Heart left ventricle (tissue), 16 donors: Measurements from ENCODE around the gene MICA. TPM values are rescaled to one million over a fixed set of nuclear protein-coding genes. Genes with fewer than 3 reads are reported as not detected.
A peak's percentile ranks its signal among the peaks of the same experiment; 100 is the strongest.

Experiments
- ATAC-seq, 4 donors: fragments of 200-7000 bp; cut with Tn5 transposase; one replicate each; pipeline ENCODE4 v1.9.1; 2020 to 2022; ENCODE audit warnings: moderate library complexity in 4 of 4, mild to moderate bottlenecking in 3 of 4, moderate number of reproducible peaks in 1 of 4
- DNase-seq, 5 donors: peaks; one replicate each; pipeline ENCODE4 v3.0.0-alpha.2; 2020
- H3K27ac ChIP-seq, 12 donors: fragments of 200-600 bp; sonication (generic) in 4 of 12; one replicate each; pipeline versions ENCODE4 v1.5.0 to v1.8.0; 2016 to 2022; ENCODE audit warnings: mild to moderate bottlenecking in 2 of 12
- H3K27me3 ChIP-seq, 9 donors: fragments of 200-600 bp; sonication (generic) in 2 of 9; one replicate each; pipeline versions ENCODE4 v1.5.1 to v1.8.0; 2016 to 2022; ENCODE audit warnings: mild to moderate bottlenecking in 3 of 9
- H3K36me3 ChIP-seq, 9 donors: fragments of 200-600 bp; sonication (generic) in 2 of 9; one replicate each; pipeline versions ENCODE4 v1.5.0 to v1.8.0; 2018 to 2022; ENCODE audit warnings: mild to moderate bottlenecking in 2 of 9
- H3K4me1 ChIP-seq, 12 donors: fragments of 200-600 bp; sonication (generic) in 4 of 12; one replicate each; pipeline versions ENCODE4 v1.5.0 to v1.8.0; 2016 to 2022; ENCODE audit warnings: mild to moderate bottlenecking in 3 of 12
- H3K4me3 ChIP-seq, 12 donors: fragments of 200-600 bp; sonication (generic) in 4 of 12; one replicate each; pipeline versions ENCODE4 v1.5.0 to v1.8.0; 2017 to 2022; ENCODE audit warnings: mild to moderate bottlenecking in 9 of 12, moderate library complexity in 4 of 12
- H3K9me3 ChIP-seq, 12 donors: fragments of 200-600 bp; sonication (generic) in 4 of 12; one replicate each; pipeline versions ENCODE4 v1.5.0 to v1.8.0; 2016 to 2022; ENCODE audit warnings: mild to moderate bottlenecking in 1 of 12
- CTCF ChIP-seq, 12 donors: fragments of 200-600 bp; sonication (generic) in 4 of 12; IDR thresholded peaks; one replicate each; pipeline versions ENCODE4 v1.5.0 to v1.8.0; 2018 to 2022; ENCODE audit warnings: antibody characterized with exemption in 12 of 12, mild to moderate bottlenecking in 5 of 12
- POLR2A ChIP-seq, 2 donors: fragments of 450-650 bp; IDR thresholded peaks; one replicate each; pipeline ENCODE4 v1.6.1; 2017; ENCODE audit warnings: antibody characterized with exemption in 2 of 2, mild to moderate bottlenecking in 2 of 2, moderate library complexity in 2 of 2
- WGBS, 4 donors: extraction: QIAGEN DNeasy Blood & Tissue Kit in 2 of 4; methylation state at CpG; one replicate each; pipeline versions ENCODE4 v1.1.5 to v1.1.7; 2013 to 2018; 5-methylcytosine and 5-hydroxymethylcytosine counted together
- intact Hi-C, 10 donors: fragments of 100-400 bp; cut with DNase I; formaldehyde crosslinking; loops; one replicate each; pipeline versions ENCODE4 v1.11.1 to v1.14.2; 2022
- polyA plus RNA-seq, 2 donors: library from polyadenylated mRNA; stranded (reverse); fragments of 200-250 nt; gene quantifications; one replicate each; pipeline ENCODE4 v1.2.3, GENCODE V29; 2013
- total RNA-seq, 9 donors: library from RNA; depleted of rRNA in 2 of 9; stranded (reverse); fragments of >200 nt in 2 of 9; fragmentation: NEBNext Ultra II Directional in 3 of 9; extraction: Animal tissue kit (Norgen Biotek cat#: 25700) in 3 of 9; gene quantifications; one replicate each; pipeline versions ENCODE4 v1.1.0 to v1.2.4, GENCODE V29; 2016 to 2023
- donor health status: ischemic (EF 13 %, LVEDD 7.1; RV severe dilation, severe dysfunction).
- donor health status: healthy with polysubstance abuse.
- donor health status: DM: no; HTN: yes; CAD: no.
- donor health status: DM: no; HTN: no; CAD: no.
- donor health status: ischemic (EF 25% LVEDD 6.9; RV normal size, moderate dysfunction).
- donor health status: ischemic (EF 25% LVEDD 5.7; RV mildly dilated, moderate dysfunction).
- donor health status: healthy.
- donor health status: DM: yes; HTN: yes; CAD: no.
- donor health status: ischemic (EF 35%, LVEDD 5.7; RV mildly dilated, moderate dysfunction).
- donor health status: nonischemic (EF 11% LVEDD 7.7; RV severe dilation, severe dysfunction).
- donor health status: DM: yes; HTN: yes; CAD: no.
- donor health status: PGD.
- donor health status: ischemic (EF 29% LVEDD 5.4; RV normal size, mild dysfunction).
- donor health status: nonischemic (EF 23%, LVEDD 6.1; RV moderate dilation, normal function).

MICA gene
- total and polyA plus RNA-seq, 11 donors, result 8.5 to 48.4 (median 11.5) TPM

- Histone ChIP-seq H3K27me3 (no peaks in the 10 kb centered on the region), H3K4me1 (peaks cover 0 to 28% (median 10%) of the 10 kb centered on the region in 12 donors), H3K27ac (no peak overlapping the region), H3K36me3 (peaks cover 0 to 13% (median 0%) of the 10 kb centered on the region in 9 donors), H3K9me3 (no peaks in the 10 kb centered on the region), H3K4me3 (no peak overlapping the region)
- TF ChIP-seq CTCF (IDR thresholded peaks at IDR 0.05) (no peak), POLR2A (IDR thresholded peaks at IDR 0.05) (no peak)
- DNase-seq (no peak), ATAC-seq (no peak)
- 94 to 99% (median 97%) methylated on average over 5 of the region's 5 CpGs for WGBS, 4 donors
- intact Hi-C loops, result no loop called here
Measured at GRCh38 chr6:31460361-31461025, 57.1 kb downstream of the MICA start.

GRCh38 chr6:31462026-31462963 lies 58.9 kb downstream of the MICA start:
- TF ChIP-seq POLR2A (IDR thresholded peaks at IDR 0.05), result no peak
- no peak for TF ChIP-seq CTCF (IDR thresholded peaks at IDR 0.05)
- Histone ChIP-seq H3K9me3 (no peaks in the 10 kb centered on the region), H3K4me1 (peaks cover 0 to 46% (median 10%) of the 10 kb centered on the region in 12 donors), H3K27me3 (no peaks in the 10 kb centered on the region), H3K36me3 (peaks cover 0 to 29% (median 0%) of the 10 kb centered on the region in 9 donors), H3K27ac (peak overlapping the region; percentile 15 to 92 (median 81)), H3K4me3 (peak overlapping the region; percentile 46 to 82 (median 63))
- DNase-seq (no peak), ATAC-seq (peak in 2 of 4 donors; percentile 6 to 52)
- WGBS, 4 donors, result 55 to 57% (median 57%) methylated on average over 11 of the region's 11 CpGs
- intact Hi-C loops, result no loop called here

DNA sequence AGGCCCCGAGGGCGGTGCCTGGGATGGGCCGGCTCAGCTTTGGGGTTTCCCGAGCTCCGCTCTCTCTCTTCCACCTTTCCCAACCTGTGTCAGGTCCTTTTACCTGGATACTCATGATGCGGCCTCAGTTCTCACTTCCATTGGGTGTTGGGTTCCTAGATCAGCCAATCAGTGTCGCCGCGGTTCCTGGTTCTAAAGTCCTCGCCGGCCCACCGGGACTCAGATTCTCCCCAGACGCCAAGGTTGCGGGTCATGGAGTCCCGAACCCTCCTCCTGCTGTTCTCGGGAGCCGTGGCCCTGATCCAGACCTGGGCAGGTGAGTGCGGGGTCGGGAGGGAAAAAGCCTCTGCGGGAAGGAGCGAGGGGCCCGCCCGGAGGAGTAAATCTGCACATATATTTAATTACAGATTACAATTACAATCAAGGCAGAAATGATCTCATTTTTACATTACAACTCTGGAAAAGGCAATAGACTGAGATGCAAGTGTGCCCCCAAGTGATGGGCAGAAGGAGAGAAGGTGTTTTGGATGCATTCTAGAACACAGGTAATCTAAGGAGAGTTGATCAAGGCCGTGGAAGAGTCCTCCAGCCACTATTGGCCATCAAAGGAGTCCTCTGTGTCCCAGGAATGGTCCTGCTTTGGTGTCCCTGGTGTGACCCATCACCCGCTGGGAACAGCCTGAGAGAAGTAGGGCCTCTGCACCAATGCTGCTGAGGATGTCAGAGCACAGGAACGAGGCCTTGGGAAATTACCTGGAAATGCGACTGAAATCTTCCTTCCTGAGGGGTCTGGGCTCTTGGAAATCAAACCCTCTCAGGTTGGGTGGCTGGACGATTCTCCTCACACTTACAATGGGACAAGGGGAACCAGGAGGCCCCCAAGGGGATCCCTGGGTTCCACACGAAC lies 59.8 kb downstream of the MICA start:
- TF ChIP-seq POLR2A (IDR thresholded peaks at IDR 0.05) (peak in 1 of 2 donors; percentile 85), CTCF (IDR thresholded peaks at IDR 0.05) (no peak)
- Histone ChIP-seq H3K9me3 (no peaks in the 10 kb centered on the region), H3K4me3 (peak overlapping the region; percentile 46 to 82 (median 63)), H3K36me3 (peaks cover 0 to 34% (median 0%) of the 10 kb centered on the region in 9 donors), H3K27ac (peak overlapping the region; percentile 15 to 92 (median 81)), H3K4me1 (peaks cover 0 to 54% (median 15%) of the 10 kb centered on the region in 12 donors), H3K27me3 (no peaks in the 10 kb centered on the region)
- DNase-seq (peak; percentile 85 to 89 (median 87)), ATAC-seq (peak; percentile 96 to 98 (median 96))
- WGBS, 4 donors, result 17 to 21% (median 19%) methylated on average over 28 to 29 of the region's 29 CpGs
- intact Hi-C loops, result no loop called here
